Loucy (cell line): Measurements from ENCODE around the gene SHOC2.

ENCODE experiments used
- H2AFZ ChIP-seq: fragments of 200-600 bp; sonication (generic); 2 replicates; pipeline ENCODE4 v1.6.0; 2016; ENCODE audit warnings: antibody characterized with exemption, mild to moderate bottlenecking, low read length, moderate library complexity
- H3F3A ChIP-seq: fragments of 200-600 bp; 2 replicates; pipeline ENCODE4 v1.6.0; 2016; ENCODE audit warnings: antibody characterized with exemption, low read depth, mild to moderate bottlenecking
- H3K27me3 ChIP-seq: fragments of 200-600 bp; sonication (generic); 2 replicates; pipeline ENCODE4 v1.6.1; 2014; ENCODE audit warnings: low read length, mild to moderate bottlenecking; ENCODE audit not compliant: insufficient read depth, poor library complexity, severe bottlenecking
- H3K36me3 ChIP-seq: fragments of 200-600 bp; sonication (generic); 2 replicates; pipeline ENCODE4 v1.6.1; 2016; ENCODE audit warnings: low read length; ENCODE audit not compliant: insufficient read depth
- H3K4me1 ChIP-seq: fragments of 200-600 bp; sonication (generic); 2 replicates; pipeline ENCODE4 v1.5.1; 2014; ENCODE audit warnings: low read length, mild to moderate bottlenecking; ENCODE audit not compliant: insufficient read depth, poor library complexity, severe bottlenecking
- H3K4me2 ChIP-seq: fragments of 200-600 bp; sonication (generic); 2 replicates; pipeline ENCODE4 v1.6.0; 2014; ENCODE audit warnings: antibody characterized with exemption, low read length, low read depth, mild to moderate bottlenecking; ENCODE audit not compliant: poor library complexity, severe bottlenecking
- H3K4me3 ChIP-seq: fragments of 200-600 bp; sonication (generic); 2 replicates; pipeline ENCODE4 v1.5.1; 2014; ENCODE audit warnings: low read length, mild to moderate bottlenecking, mixed read lengths; ENCODE audit not compliant: poor library complexity, severe bottlenecking
- H3K79me2 ChIP-seq: fragments of 200-600 bp; sonication (generic); 2 replicates; pipeline ENCODE4 v1.6.1; 2014; ENCODE audit warnings: low read length; ENCODE audit not compliant: insufficient read depth
- H3K9ac ChIP-seq: fragments of 200-600 bp; sonication (generic); 2 replicates; pipeline ENCODE4 v1.6.0; 2014; ENCODE audit warnings: mild to moderate bottlenecking, low read depth, low read length, moderate library complexity; ENCODE audit not compliant: poor library complexity, severe bottlenecking
- H3K9me2 ChIP-seq: fragments of 200-600 bp; sonication (generic); replicated peaks from 2 replicates; pipeline ENCODE4 v1.6.1; 2016; ENCODE audit warnings: low read depth, low read length, mixed read lengths
- H3K9me3 ChIP-seq: fragments of 200-600 bp; sonication (generic); 2 replicates; pipeline ENCODE4 v1.6.1; 2014; ENCODE audit warnings: mild to moderate bottlenecking, antibody characterized with exemption, low read length, low read depth; ENCODE audit not compliant: insufficient read depth
- H4K20me1 ChIP-seq: fragments of 200-600 bp; sonication (generic); 2 replicates; pipeline ENCODE4 v1.6.0; 2014; ENCODE audit warnings: antibody characterized with exemption, low read length, mild to moderate bottlenecking; ENCODE audit not compliant: insufficient read depth, poor library complexity, severe bottlenecking
- CTCF ChIP-seq: fragments of 200-600 bp; sonication (generic); conservative IDR thresholded peaks from 2 replicates; pipeline ENCODE4 v1.5.1; 2014; ENCODE audit warnings: mild to moderate bottlenecking, antibody characterized with exemption, low read length
- EZH2phosphoT487 ChIP-seq: fragments of 200-600 bp; IDR thresholded peaks from 2 replicates; pipeline ENCODE4 v1.6.1; 2018; ENCODE audit warnings: antibody characterized with exemption, mild to moderate bottlenecking, moderate library complexity, borderline replicate concordance

Gene SHOC2

GRCh38 chr10:110978204-110978603, 58.8 kb downstream of the SHOC2 start:
- no peaks in the 10 kb centered on the region for H3K27me3 ChIP-seq
- H3K4me1 ChIP-seq, result no peaks in the 10 kb centered on the region
- no peaks in the 10 kb centered on the region for H3F3A ChIP-seq
- TF ChIP-seq CTCF (no peak), EZH2phosphoT487 (no peak)
- no peak overlapping the region for H3K4me3 ChIP-seq
- no peak overlapping the region for H3K9ac ChIP-seq
- H3K4me2 ChIP-seq, result no peak overlapping the region
- H3K36me3 ChIP-seq, result no peaks in the 10 kb centered on the region
- no peaks in the 10 kb centered on the region for H3K9me2 ChIP-seq
- H3K9me3 ChIP-seq, result no peaks in the 10 kb centered on the region
- peaks cover 80% of the 10 kb centered on the region for H3K79me2 ChIP-seq
- H4K20me1 ChIP-seq, result peaks cover 6% of the 10 kb centered on the region
- no peak overlapping the region for H2AFZ ChIP-seq

GRCh38 chr10:110979611-110980010, 60.2 kb downstream of the SHOC2 start:
- H4K20me1 ChIP-seq, result peaks cover 15% of the 10 kb centered on the region
- peaks cover 3% of the 10 kb centered on the region; the same call in 1 of the 2 replicates for H3K36me3 ChIP-seq
- H3K9ac ChIP-seq, result no peak overlapping the region
- no peak overlapping the region for H3K4me2 ChIP-seq
- H3F3A ChIP-seq, result no peaks in the 10 kb centered on the region
- peaks cover under 1% of the 10 kb centered on the region for H3K4me1 ChIP-seq
- H3K9me3 ChIP-seq, result no peaks in the 10 kb centered on the region
- no peaks in the 10 kb centered on the region for H3K9me2 ChIP-seq
- H3K4me3 ChIP-seq, result no peak overlapping the region
- no peak for TF ChIP-seq EZH2phosphoT487
- no peak for TF ChIP-seq CTCF
- no peak overlapping the region for H2AFZ ChIP-seq
- H3K79me2 ChIP-seq, result peaks cover 85% of the 10 kb centered on the region
- H3K27me3 ChIP-seq, result no peaks in the 10 kb centered on the region

- Histone ChIP-seq H3K79me2 (peaks cover 83% of the 10 kb centered on the region), H3K27me3 (no peaks in the 10 kb centered on the region), H3K9ac (no peak overlapping the region), H3K9me3 (no peaks in the 10 kb centered on the region), H2AFZ (no peak overlapping the region), H3K36me3 (peaks cover 8% of the 10 kb centered on the region; the same call in 1 of the 2 replicates), H3F3A (no peaks in the 10 kb centered on the region), H3K4me1 (peaks cover 4% of the 10 kb centered on the region), H3K4me2 (no peak overlapping the region), H3K9me2 (no peaks in the 10 kb centered on the region), H3K4me3 (no peak overlapping the region), H4K20me1 (peaks cover 25% of the 10 kb centered on the region)
- TF ChIP-seq CTCF (no peak), EZH2phosphoT487 (no peak)
Measured at GRCh38 chr10:110980807-110981206, 61.4 kb downstream of the SHOC2 start.
